Activated CD8-positive, alpha-beta memory T cell treated with anti-CD3 and anti-CD28 coated beads, Interleukin-2, amount 50 U/mL, for 48 hours (primary cell): ENCODE measurements around the gene ZNF205.
"Not testable (repeated sequence)": the region's sequence is repeated elsewhere in the genome, so short reads cannot be mapped to it uniquely, and the experiment has no call there.

Experiments used
- DNase-seq: peaks from one replicate; pipeline ENCODE4 v3.0.0-alpha.2; 2020

The ZNF205 gene

GRCh38 chr16:3112058-3112880, at the start of gene ZNF205:
Gene ZNF205, plus strand, starts transcription at chr16:3112586. Its CDS starts 845 bp downstream, at chr16:3113431.
- DNase-seq = no peak

DNA sequence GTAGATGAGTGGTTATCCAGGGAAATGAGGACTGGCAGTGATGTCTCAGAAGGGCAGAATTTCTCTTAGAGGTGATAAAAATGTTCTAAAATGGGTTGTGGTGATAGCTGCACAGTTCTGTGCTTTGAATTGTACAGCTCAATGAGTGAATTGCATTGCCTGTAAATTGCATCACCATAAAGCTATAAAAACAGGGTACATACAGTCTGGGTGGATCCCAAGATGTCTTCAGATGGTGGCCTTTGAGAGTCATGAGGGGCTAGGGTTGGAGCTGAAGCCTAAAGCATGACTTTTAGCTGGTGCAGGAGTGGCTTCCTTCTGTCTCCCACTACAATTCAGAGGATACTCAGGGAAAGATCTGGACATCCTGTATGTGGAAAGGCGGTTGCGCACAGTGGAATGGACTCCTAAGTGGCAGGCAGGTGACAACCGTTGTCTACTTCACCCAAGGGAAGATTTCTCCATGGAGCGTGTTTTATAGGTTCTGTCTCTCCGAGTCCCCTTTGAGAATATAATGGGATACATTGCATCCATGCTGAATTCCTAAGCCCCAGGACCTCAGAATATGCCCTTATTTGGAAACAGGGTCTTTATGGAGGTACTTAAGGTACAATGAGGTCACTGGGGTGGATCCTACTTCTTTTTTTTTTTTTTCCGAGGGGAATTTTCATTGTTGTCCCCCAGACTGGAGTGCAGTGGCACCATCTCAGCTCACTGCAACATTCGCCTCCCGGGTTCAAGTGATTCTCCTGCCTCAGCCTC, 48.6 kb upstream of the ZNF205 start:
- no peak for DNase-seq

GRCh38 chr16:3065069-3065741, 47.2 kb upstream of the ZNF205 start, which contains the start of gene IL32:
Gene IL32, plus strand, starts transcription at chr16:3065640. Its CDS starts 172 bp downstream, at chr16:3065812.
- DNase-seq = peak; percentile 85

- no peak for DNase-seq
Observed at GRCh38 chr16:3065742-3066439, 46.5 kb upstream of the ZNF205 start.

GRCh38 chr16:3066440-3066748, 46.0 kb upstream of the ZNF205 start:
- DNase-seq = no peak

DNA sequence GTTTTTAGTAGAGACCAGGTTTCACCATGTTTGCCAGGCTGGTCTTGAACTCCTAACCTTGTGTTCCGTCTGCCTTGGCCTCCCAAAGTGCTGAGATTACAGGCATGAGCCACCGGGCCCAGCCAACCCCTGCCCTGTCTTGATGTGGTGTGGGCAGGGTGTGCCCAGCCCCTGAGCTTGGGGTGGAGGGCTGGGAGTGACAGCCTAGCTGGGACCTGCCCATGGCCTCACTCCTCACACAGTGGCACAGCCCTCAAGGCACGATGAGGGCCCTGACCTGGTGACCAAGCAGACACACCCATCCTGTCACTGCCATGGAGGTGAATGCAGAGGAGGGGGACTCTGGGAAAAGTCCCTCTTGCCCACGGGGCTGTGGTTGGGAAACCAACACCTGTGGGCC, 43.9 kb upstream of the ZNF205 start:
- DNase-seq = no peak

DNA sequence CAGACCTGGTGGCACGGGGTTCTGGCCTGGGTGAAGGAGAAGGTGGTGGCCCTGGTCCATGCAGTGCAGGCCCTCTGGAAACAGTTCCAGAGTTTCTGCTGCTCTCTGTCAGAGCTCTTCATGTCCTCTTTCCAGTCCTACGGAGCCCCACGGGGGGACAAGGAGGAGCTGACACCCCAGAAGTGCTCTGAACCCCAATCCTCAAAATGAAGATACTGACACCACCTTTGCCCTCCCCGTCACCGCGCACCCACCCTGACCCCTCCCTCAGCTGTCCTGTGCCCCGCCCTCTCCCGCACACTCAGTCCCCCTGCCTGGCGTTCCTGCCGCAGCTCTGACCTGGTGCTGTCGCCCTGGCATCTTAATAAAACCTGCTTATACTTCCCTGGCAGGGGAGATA, 43.2 kb upstream of the ZNF205 start:
- DNase-seq = not testable (repeated sequence)

GRCh38 chr16:3070608-3071111, 41.7 kb upstream of the ZNF205 start:
- DNase-seq = no peak

DNA sequence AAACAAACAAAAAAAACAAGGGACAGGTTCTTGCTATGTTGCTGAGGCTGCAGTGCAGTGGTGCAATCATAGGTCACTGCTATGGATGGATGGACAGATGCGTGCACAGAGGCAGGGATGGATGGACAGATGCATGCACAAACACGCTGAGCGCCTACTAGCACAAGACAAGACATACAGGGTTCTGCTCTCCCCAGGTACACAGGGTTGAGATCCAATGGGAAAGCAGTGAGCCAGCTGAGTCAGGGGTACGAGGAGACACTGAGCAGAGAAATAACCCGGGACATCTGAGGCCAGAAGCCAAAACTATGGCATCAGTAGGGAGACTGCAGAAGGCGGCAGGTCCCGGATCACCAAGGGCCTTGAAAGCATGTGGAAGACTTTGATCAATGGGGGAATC, 40.7 kb upstream of the ZNF205 start:
- no peak for DNase-seq

- DNase-seq = not testable (repeated sequence)
Observed at GRCh38 chr16:3072148-3072547, 40.2 kb upstream of the ZNF205 start.

GRCh38 chr16:3072576-3073263, 39.7 kb upstream of the ZNF205 start:
- DNase-seq = not testable (repeated sequence)

- no peak for DNase-seq
Observed at GRCh38 chr16:3073448-3073847, 38.9 kb upstream of the ZNF205 start.

DNA sequence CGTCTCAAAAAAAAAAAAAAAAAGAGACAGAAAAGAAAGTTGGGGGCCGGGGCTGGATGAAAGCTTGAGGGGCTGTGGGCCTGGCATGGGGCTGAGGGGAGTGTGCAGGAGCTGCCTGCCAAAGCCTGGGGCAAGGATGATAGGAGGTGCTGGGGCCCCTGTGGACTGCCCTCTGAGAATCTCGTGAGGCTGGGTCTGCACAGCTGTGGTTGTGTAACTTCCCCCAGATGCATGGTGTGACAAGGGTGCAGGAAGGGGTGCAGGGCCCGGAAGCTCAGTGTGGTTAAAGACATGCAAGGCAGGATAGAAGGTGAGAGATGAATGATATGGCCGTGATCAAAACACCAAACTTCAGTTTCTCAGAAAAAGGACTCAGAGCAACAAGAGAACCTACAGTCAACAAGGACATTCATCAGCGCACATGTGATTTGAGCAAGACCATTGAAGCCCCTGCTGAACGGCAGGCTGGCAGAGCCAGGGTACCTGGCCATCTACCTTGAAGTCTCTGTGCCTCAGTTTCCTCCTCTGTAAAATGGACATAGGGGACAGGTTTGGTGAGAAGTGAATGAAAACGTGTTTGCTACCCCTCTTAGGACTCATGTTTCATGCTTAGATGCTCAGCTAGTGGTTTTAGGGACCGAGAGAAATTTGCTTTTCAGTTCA, 37.4 kb upstream of the ZNF205 start:
- peak; percentile 85 for DNase-seq

GRCh38 chr16:3075523-3075915, 36.9 kb upstream of the ZNF205 start:
- DNase-seq = no peak

DNA sequence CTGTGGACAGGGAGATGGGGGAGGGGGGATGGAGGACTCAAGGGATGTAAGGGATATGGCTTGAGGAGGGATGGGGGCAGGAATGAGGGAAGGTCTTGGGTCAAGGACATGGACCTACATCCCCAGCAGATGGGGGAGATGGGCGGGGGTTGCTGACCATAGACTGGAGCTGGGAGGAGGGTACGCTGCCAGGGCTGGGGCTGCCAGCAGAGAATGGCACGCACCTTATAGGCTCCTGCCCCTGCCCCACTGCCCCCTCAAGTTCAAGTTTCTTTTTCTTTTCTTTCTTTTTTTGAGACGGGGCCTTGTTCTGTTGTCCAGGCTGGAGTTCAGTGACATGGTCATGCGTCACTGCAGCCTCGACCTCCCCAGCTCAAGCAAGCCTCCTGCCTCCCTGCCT, 36.4 kb upstream of the ZNF205 start:
- not testable (repeated sequence) for DNase-seq

DNA sequence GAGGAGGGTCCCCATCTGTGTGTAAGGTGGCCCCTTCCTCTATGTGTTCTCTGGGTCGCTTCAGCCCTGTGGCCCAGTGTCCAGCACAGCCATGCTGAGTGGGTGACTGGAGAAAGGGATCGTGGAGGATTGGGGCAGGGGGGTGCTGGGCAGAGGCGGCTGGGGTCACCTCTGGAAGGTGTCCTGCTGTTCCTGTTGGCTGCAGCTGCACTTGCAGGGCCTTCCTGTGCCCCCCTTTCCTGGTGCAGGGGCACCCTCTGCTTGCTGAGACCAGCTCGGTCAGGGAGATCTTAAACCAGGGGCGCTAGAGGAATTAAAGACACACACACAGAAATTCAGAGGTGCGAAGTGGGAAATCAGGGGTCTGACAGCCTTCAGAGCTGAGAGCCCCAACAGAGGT, 35.8 kb upstream of the ZNF205 start:
- no peak for DNase-seq

GRCh38 chr16:3080024-3080423, 32.4 kb upstream of the ZNF205 start:
- DNase-seq = no peak

DNA sequence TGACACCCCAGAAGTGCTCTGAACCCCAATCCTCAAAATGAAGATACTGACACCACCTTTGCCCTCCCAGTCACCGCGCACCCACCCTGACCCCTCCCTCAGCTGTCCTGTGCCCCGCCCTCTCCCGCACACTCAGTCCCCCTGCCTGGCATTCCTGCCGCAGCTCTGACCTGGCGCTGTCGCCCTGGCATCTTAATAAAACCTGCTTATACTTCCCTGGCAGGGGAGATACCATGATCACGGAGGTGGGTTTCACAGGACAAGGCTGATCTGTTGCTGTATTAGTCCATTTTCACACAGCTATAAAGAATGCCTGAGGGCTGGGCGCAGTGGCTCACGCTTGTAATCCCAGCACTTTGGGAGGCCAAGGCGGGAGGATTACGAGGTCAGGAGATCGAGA, 30.4 kb upstream of the ZNF205 start:
- not testable (repeated sequence) for DNase-seq

DNA sequence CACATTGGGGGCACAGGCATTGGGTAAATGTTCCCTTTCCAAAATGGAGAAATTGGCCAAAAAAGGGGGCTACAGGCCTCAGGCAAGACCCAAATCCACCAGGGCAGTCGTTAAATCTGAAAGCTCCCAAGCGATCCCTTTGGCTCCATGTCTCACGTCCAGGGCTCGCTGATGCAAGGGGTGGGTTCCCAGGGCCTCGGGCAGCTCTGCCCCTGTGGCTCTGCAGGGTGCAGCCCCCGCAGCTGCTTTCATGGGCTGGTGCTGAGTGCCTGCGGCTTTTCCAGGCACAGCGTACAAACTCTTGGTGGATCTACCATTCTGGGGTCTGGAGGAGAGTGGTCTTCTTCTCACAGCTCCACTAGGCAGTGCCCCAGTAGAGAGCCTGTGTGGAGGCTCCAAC, 29.0 kb upstream of the ZNF205 start:
- DNase-seq = not testable (repeated sequence)

DNA sequence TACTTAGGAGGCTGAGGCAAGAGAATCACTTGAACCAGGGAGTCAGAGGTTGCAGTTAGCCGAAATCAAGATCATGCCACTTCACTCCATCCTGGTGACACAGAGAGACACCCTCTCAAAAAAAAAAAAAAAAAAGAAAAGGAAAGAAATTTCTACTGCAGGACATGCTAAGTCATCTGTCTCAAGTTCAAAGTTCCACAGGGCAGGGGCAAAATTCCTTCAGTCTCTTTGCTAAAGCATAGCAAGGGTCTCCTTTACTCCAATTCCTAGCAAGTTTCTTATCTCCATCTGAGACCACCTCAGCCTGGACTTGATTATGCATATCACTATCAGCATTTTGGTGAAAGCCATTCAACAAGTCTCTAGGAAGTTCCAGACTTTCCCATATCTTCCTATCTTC, 27.9 kb upstream of the ZNF205 start:
- no peak for DNase-seq

- DNase-seq = no peak
Observed at GRCh38 chr16:3084969-3085670, 27.3 kb upstream of the ZNF205 start.
